A549 (cell line): ENCODE data around the gene RPL3. TPM values are rescaled to one million over a fixed set of nuclear protein-coding genes. Genes with fewer than 3 reads are reported as not detected.
A peak's percentile ranks its signal among the peaks of the same experiment; 100 is the strongest.

ENCODE experiments used
- ATAC-seq, 2 experiments: fragments of 200-7000 bp in 1 of 2; fragments of >200 bp in 1 of 2; cut with Nextera tagmentation in 1 of 2; cut with Tn5 transposase in 1 of 2; 3 replicates each; pipeline versions ENCODE4 v1.8.0 to v1.9.1; 2018 to 2020; ENCODE audit warnings: mild to moderate bottlenecking in 1 of 2, moderate library complexity in 1 of 2
- CTCF ChIA-PET: fragments of 300-600 bp; sonication (Branson Sonifier 250); formaldehyde crosslinking; extraction: SDS; loops from one replicate; lab custom pipeline; 2021; ENCODE audit warnings: antibody characterized with exemption, inconsistent platforms; lab: Yijun Ruan, JAX
- POLR2A ChIA-PET: fragments of 350-600 bp; formaldehyde crosslinking; extraction: SDS; loops from one replicate; lab custom pipeline; 2021; ENCODE audit warnings: antibody characterized with exemption, inconsistent platforms; lab: Yijun Ruan, JAX
- DNase-seq, 2 experiments: peaks; one replicate each; pipeline versions ENCODE4 v3.0.0 to v3.0.0-alpha.2; 2011 to 2016; ENCODE audit warnings: low read depth in 1 of 2, low spot score in 1 of 2
- FAIRE-seq: peaks from 2 replicates; lab custom pipeline; 2011; peaks lifted over from hg19 to GRCh38; lab: Jason Lieb, UNC
- H3K27ac ChIP-seq, 2 experiments: fragments of >200 bp; sonication (Bioruptor Twin); formaldehyde crosslinking; 3 replicates each; pipeline ENCODE4 v1.5.1; 2016 to 2017
- H3K4me1 ChIP-seq: fragments of >200 bp; sonication (Bioruptor Twin); formaldehyde crosslinking; 3 replicates; pipeline ENCODE4 v1.6.1; 2016
- H3K4me2 ChIP-seq: fragments of >200 bp; sonication (Bioruptor Twin); formaldehyde crosslinking; 3 replicates; pipeline ENCODE4 v1.6.1; 2016
- H3K4me3 ChIP-seq: fragments of >200 bp; sonication (Bioruptor Twin); formaldehyde crosslinking; 3 replicates; pipeline ENCODE4 v1.5.1; 2016
- H3K9me3 ChIP-seq: fragments of >200 bp; sonication (Bioruptor Twin); formaldehyde crosslinking; 3 replicates; pipeline ENCODE4 v1.6.1; 2016
- ATOH8 ChIP-seq: fragments of 250-450 bp; sonication (Bioruptor Pico); IDR thresholded peaks from 2 replicates; pipeline ENCODE4 v1.5.0; 2020; ENCODE audit warnings: low read depth, mild to moderate bottlenecking, moderate library complexity
- CEBPB ChIP-seq, 2 experiments: fragments of >200 bp in 1 of 2; sonication (Bioruptor Twin) in 1 of 2; formaldehyde crosslinking in 1 of 2; IDR thresholded peaks; 2 replicates each; pipeline ENCODE4 v1.6.1; 2012 to 2016
- CHD2 ChIP-seq: fragments of 150-350 bp; IDR thresholded peaks from 2 replicates; pipeline ENCODE4 v1.6.1; 2014; ENCODE audit warnings: low read length; ENCODE audit not compliant: partially characterized antibody
- E2F6 ChIP-seq: IDR thresholded peaks from 2 replicates; pipeline ENCODE4 v1.6.1; 2012; ENCODE audit warnings: low read depth, borderline replicate concordance
- EHF ChIP-seq: fragments of 250-450 bp; sonication (Bioruptor Pico); IDR thresholded peaks from 2 replicates; pipeline ENCODE4 v1.5.0; 2020; ENCODE audit warnings: mild to moderate bottlenecking
- EP300 ChIP-seq, 2 experiments: fragments of >200 bp; sonication (Bioruptor Twin); formaldehyde crosslinking; IDR thresholded peaks; 2 replicates in 1 of 2; 3 replicates in 1 of 2; pipeline ENCODE4 v1.6.1; 2016 to 2017
- FOSB ChIP-seq: fragments of 250-450 bp; sonication (Bioruptor Pico); IDR thresholded peaks from 2 replicates; pipeline ENCODE4 v1.5.0; 2020; ENCODE audit warnings: mild to moderate bottlenecking, moderate library complexity
- FOSL2 ChIP-seq, 2 experiments: fragments of 450-650 bp in 1 of 2; fragments of >200 bp in 1 of 2; sonication (Bioruptor Twin) in 1 of 2; formaldehyde crosslinking; IDR thresholded peaks; 2 replicates each; pipeline versions ENCODE4 v1.5.0 to v1.6.1; 2016 to 2020; ENCODE audit warnings: mild to moderate bottlenecking in 1 of 2, moderate library complexity in 1 of 2
- FOXS1 ChIP-seq: fragments of 250-450 bp; sonication (Bioruptor Pico); IDR thresholded peaks from 2 replicates; pipeline ENCODE4 v1.5.0; 2020; ENCODE audit warnings: mild to moderate bottlenecking, moderate library complexity
- HDAC2 ChIP-seq: fragments of 200-600 bp; sonication (generic); IDR thresholded peaks from 2 replicates; pipeline ENCODE4 v1.6.1; 2016
- HES2 ChIP-seq: fragments of >200 bp; sonication (Bioruptor Twin); formaldehyde crosslinking; IDR thresholded peaks from 2 replicates; pipeline ENCODE4 v1.6.1; 2016
- HOXA7 ChIP-seq: fragments of 250-450 bp; sonication (Bioruptor Pico); IDR thresholded peaks from 2 replicates; pipeline ENCODE4 v1.5.0; 2020; ENCODE audit warnings: mild to moderate bottlenecking, moderate library complexity
- HOXB5 ChIP-seq: fragments of 250-450 bp; sonication (Bioruptor Pico); IDR thresholded peaks from 2 replicates; pipeline ENCODE4 v1.5.0; 2020; ENCODE audit warnings: mild to moderate bottlenecking, moderate library complexity
- JUNB ChIP-seq: fragments of >200 bp; sonication (Bioruptor Twin); formaldehyde crosslinking; IDR thresholded peaks from 2 replicates; pipeline ENCODE4 v1.6.1; 2016
- KDM1A ChIP-seq: fragments of 200-600 bp; sonication (generic); IDR thresholded peaks from 2 replicates; pipeline ENCODE4 v1.6.1; 2016; ENCODE audit warnings: low read depth, mild to moderate bottlenecking
- KDM5A ChIP-seq: fragments of 200-600 bp; sonication (generic); IDR thresholded peaks from 2 replicates; pipeline ENCODE4 v1.6.1; 2016; ENCODE audit warnings: antibody characterized with exemption, mild to moderate bottlenecking
- MAFK ChIP-seq: fragments of 450-650 bp; IDR thresholded peaks from 2 replicates; pipeline ENCODE4 v1.6.1; 2014; ENCODE audit not compliant: partially characterized antibody
- MYC ChIP-seq: IDR thresholded peaks from 2 replicates; pipeline ENCODE4 v1.6.1; 2012; ENCODE audit warnings: mild to moderate bottlenecking, inconsistent platforms, low read length, improper control_type of control experiment, borderline replicate concordance
- NPAS2 ChIP-seq: fragments of 250-450 bp; sonication (Bioruptor Pico); IDR thresholded peaks from 2 replicates; pipeline ENCODE4 v1.8.0; 2022; ENCODE audit warnings: mild to moderate bottlenecking, moderate library complexity, borderline replicate concordance
- NR3C1 ChIP-seq: fragments of >200 bp; sonication (Bioruptor Twin); formaldehyde crosslinking; IDR thresholded peaks from 3 replicates; pipeline ENCODE4 v1.6.1; 2017
- RAD21 ChIP-seq, 2 experiments: fragments of >200 bp in 1 of 2; sonication (Bioruptor Twin) in 1 of 2; formaldehyde crosslinking in 1 of 2; IDR thresholded peaks in 1 of 2; conservative IDR thresholded peaks in 1 of 2; 2 replicates in 1 of 2; 3 replicates in 1 of 2; pipeline ENCODE4 v1.6.1; 2012 to 2018; ENCODE audit warnings: inconsistent platforms in 1 of 2
- RFX5 ChIP-seq: fragments of 450-650 bp; IDR thresholded peaks from 2 replicates; pipeline ENCODE4 v1.7.1; 2014; ENCODE audit warnings: antibody characterized with exemption, mild to moderate bottlenecking, moderate library complexity
- RNF2 ChIP-seq: fragments of 200-600 bp; sonication (generic); IDR thresholded peaks from 2 replicates; pipeline ENCODE4 v1.6.1; 2016; ENCODE audit warnings: low read depth, mild to moderate bottlenecking, antibody characterized with exemption, moderate library complexity, borderline replicate concordance
- SREBF2 ChIP-seq: fragments of 450-650 bp; IDR thresholded peaks from 2 replicates; pipeline ENCODE4 v1.6.1; 2014; ENCODE audit warnings: mild to moderate bottlenecking, moderate library complexity
- TP53 ChIP-seq: fragments of 250-450 bp; sonication (Bioruptor Pico); IDR thresholded peaks from 2 replicates; pipeline ENCODE4 v1.5.0; 2021; ENCODE audit warnings: mild to moderate bottlenecking, moderate library complexity
- ZC3H11A ChIP-seq: fragments of 450-650 bp; IDR thresholded peaks from 2 replicates; pipeline ENCODE4 v1.6.1; 2014; ENCODE audit warnings: antibody characterized with exemption, mild to moderate bottlenecking
- ZFP36 ChIP-seq: fragments of 450-650 bp; IDR thresholded peaks from 2 replicates; pipeline ENCODE4 v1.6.1; 2014; ENCODE audit warnings: borderline replicate concordance; ENCODE audit not compliant: partially characterized antibody
- ZSCAN20 ChIP-seq: fragments of 250-450 bp; sonication (Bioruptor Pico); IDR thresholded peaks from 2 replicates; pipeline ENCODE4 v1.8.0; 2022; ENCODE audit warnings: mild to moderate bottlenecking, moderate library complexity
- WGBS: methylation state at CpG from one replicate; pipeline ENCODE4 v1.1.6; 2017; ENCODE audit errors: missing lambda C conversion rate; 5-methylcytosine and 5-hydroxymethylcytosine counted together
- polyA plus RNA-seq, 4 experiments: library from polyadenylated mRNA; depleted of rRNA in 3 of 4; stranded (reverse); fragments of >200 nt; fragmentation: RNase III in 1 of 4; extraction: RNeasy Plus Mini Kit Qiagen cat#74134 plus additional on column Dnase treatment in 1 of 4; gene quantifications; 2 replicates in 3 of 4; 3 replicates in 1 of 4; pipeline ENCODE4 v1.2.3, GENCODE V29; 2011 to 2017
- TF ChIP-seq, protein P1 (sequence below): fragments of >200 bp; sonication (Bioruptor Twin); formaldehyde crosslinking; IDR thresholded peaks from 3 replicates; pipeline ENCODE4 v1.6.1; 2016

RPL3 gene
- polyA plus RNA-seq, 2 of the 4 experiments (the other 2 are of a cell fraction) = 1,921 to 1,965 TPM

DNA sequence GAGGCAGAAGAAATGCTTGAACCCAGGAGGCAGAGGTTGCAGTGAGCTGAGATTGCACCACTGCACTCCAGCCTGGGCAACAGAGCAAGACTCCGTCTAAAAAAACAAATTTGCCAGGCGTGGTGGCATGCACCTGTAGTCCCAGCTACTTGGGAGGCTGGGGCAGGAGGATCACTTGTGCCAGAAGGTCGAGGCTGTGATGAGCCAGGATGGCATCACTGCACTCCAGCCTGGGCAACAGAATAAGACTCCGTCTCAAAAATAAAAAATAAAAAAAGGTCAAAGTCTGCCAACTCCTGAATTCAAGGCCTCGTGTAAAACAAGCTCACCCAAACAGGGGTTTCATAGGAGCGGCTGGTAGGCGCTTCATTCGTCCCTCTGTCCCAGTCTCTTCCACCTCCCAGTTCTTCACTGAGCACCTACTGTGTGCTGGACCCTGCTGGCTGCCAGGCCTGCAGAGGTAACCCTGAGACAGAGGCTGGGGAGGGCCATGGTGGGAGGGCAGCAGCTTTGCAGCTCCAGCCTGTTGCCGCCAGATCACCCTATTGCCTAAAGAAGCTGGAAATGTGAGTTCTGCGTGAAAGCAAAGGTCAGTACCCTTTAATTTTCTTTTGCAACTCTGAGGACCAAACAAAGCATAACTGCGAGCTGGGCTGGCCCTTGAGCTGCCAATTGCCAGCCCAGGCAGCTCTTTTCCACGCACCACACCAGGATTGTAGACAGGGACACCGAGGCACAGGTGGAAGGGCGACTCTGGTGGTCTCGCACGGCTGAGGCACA lies 15.3 kb downstream of the RPL3 start:
- CTCF ChIA-PET = interaction anchor here (0.9 to 6.9 kb wide), 7 partner anchors 9 to 377 kb away, joined by 3 to 72 read pairs (median 4); partner anchors contain the start of gene RPL3
- no peak for DNase-seq
- POLR2A ChIA-PET = no interaction called here
- FAIRE-seq = no peak
- Histone ChIP-seq H3K4me2 (no peak overlapping the region), H3K4me3 (no peak overlapping the region), H3K4me1 (peaks cover 31% of the 10 kb centered on the region), H3K9me3 (no peaks in the 10 kb centered on the region), H3K27ac (peak overlapping the region in 1 of 2 experiments; percentile 25; a peak in 2 of 6 replicates)
- WGBS = 80% methylated on average over 15 of the region's 16 CpGs
- ATAC-seq = no peak
- TF ChIP-seq RAD21 (conservative IDR thresholded peaks at IDR 0.05 in 1 of 2, IDR thresholded peaks at IDR 0.05 in 1 of 2) (no peak), FOSB (CRISPR knock-in tag) (no peak), SREBF2 (no peak), KDM5A (no peak), HDAC2 (no peak), EHF (CRISPR knock-in tag) (no peak), MAFK (no peak), RNF2 (no peak), HOXA7 (CRISPR knock-in tag) (no peak), ZC3H11A (no peak), TP53 (no peak), JUNB (no peak), NR3C1 (no peak), ZSCAN20 (CRISPR knock-in tag) (no peak), HES2 (no peak), FOXS1 (CRISPR knock-in tag) (no peak), KDM1A (no peak), HOXB5 (no peak), MYC (no peak)
- TF ChIP-seq, protein P1, sequence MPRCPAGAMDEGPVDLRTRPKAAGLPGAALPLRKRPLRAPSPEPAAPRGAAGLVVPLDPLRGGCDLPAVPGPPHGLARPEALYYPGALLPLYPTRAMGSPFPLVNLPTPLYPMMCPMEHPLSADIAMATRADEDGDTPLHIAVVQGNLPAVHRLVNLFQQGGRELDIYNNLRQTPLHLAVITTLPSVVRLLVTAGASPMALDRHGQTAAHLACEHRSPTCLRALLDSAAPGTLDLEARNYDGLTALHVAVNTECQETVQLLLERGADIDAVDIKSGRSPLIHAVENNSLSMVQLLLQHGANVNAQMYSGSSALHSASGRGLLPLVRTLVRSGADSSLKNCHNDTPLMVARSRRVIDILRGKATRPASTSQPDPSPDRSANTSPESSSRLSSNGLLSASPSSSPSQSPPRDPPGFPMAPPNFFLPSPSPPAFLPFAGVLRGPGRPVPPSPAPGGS = no peak

- 89% methylated on average over 11 of the region's 11 CpGs for WGBS
- no peak overlapping the region for H3K4me2 ChIP-seq
- CTCF ChIA-PET = interaction anchor here (1.2 to 6.9 kb wide), 5 partner anchors 9 to 376 kb away, joined by 3 to 72 read pairs (median 4); no protein-coding TSS in a partner anchor
- H3K4me1 ChIP-seq = peaks cover 29% of the 10 kb centered on the region
- POLR2A ChIA-PET = no interaction called here
- no peak overlapping the region for H3K4me3 ChIP-seq
- DNase-seq (no peak), ATAC-seq (no peak), FAIRE-seq (no peak)
- TF ChIP-seq CEBPB (IDR thresholded peaks at IDR 0.05) (no peak), NPAS2 (CRISPR knock-in tag) (no peak), ATOH8 (CRISPR knock-in tag) (no peak), RFX5 (no peak), CHD2 (no peak), FOSL2 (IDR thresholded peaks at IDR 0.05) (no peak), FOSL2 (CRISPR knock-in tag; IDR thresholded peaks at IDR 0.05) (no peak), RAD21 (conservative IDR thresholded peaks at IDR 0.05 in 1 of 2, IDR thresholded peaks at IDR 0.05 in 1 of 2) (no peak), ZFP36 (no peak), FOSB (CRISPR knock-in tag) (no peak), SREBF2 (no peak), ZC3H11A (no peak), EHF (CRISPR knock-in tag) (no peak), E2F6 (no peak), EP300 (IDR thresholded peaks at IDR 0.05) (no peak), JUNB (no peak)
- H3K9me3 ChIP-seq = no peaks in the 10 kb centered on the region
- no peak overlapping the region for H3K27ac ChIP-seq
Measured at GRCh38 chr22:39303358-39303757, 16.1 kb downstream of the RPL3 start.
